Measurements from ENCODE around the gene CFAP100.

CFAP100 gene

DNA sequence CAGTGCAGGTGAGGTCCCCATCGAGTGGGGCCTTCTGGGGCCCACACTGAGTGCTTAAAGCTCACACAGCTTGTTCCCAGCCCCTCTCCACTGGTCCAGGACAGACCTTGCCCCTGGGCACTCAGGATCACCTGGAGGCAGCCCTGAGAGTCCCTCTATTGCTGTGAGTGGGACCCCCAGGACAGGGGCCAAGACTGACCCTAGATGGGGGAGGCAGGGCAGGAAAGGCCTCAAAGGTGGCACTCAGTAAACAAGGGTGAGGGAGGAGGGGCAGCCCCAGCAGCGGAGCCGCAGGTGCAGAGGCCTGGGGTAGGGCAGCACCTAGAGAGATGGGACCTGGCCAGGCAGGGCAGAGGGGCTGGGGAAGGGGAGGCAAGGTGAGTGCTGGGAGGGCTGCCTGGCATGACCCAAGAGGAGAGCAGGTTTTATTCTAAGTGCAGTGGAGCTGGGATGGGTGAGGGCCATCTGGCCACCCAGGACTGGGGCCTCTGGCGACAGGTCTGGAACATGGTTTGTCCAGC lies 27.9 kb downstream of the CFAP100 start:
- no peak for DNase-seq (ENCODE audit: low read depth)

DNA sequence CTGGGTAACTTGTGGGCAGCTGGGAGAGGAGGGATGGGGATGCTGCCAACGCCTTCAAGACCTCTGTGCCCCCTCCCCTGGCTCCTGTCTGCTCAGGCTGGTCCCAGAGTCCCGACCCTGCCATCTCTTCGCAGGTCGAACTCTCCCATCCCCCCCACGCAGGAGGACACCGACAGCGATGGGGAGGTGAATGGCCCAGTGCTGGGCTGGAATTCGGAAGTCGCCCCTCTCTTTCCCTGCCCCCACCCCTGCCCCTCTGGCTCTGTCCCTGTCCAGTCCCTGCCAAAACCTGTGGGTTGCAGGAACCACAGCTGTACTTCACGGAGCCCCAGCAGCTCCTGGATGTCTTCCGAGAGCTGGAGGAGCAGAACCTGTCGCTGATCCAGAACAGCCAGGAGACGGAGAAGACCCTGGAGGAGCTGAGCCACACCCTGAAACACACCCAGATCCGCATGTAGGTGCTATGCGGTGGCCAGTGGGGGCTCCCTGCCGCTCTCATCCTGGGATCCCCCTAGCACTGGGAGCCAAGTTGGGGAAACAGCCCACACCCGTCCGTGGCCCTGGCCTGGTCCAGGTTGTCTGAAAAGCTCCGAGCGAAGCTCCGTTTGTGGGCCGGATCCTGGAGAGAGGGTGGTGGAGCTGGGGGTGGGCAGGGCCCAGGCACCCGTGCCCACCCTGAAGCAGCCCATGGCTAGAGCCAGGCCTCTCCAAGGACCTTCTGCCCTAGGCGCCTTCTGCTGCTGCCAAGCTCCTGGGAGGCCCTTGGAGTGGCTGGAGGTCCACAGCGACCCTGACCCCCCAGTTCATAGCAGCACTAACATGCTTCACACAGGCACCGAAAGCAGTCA lies 28.7 kb downstream of the CFAP100 start:
- no peak for DNase-seq (ENCODE audit: low read depth)

DNA sequence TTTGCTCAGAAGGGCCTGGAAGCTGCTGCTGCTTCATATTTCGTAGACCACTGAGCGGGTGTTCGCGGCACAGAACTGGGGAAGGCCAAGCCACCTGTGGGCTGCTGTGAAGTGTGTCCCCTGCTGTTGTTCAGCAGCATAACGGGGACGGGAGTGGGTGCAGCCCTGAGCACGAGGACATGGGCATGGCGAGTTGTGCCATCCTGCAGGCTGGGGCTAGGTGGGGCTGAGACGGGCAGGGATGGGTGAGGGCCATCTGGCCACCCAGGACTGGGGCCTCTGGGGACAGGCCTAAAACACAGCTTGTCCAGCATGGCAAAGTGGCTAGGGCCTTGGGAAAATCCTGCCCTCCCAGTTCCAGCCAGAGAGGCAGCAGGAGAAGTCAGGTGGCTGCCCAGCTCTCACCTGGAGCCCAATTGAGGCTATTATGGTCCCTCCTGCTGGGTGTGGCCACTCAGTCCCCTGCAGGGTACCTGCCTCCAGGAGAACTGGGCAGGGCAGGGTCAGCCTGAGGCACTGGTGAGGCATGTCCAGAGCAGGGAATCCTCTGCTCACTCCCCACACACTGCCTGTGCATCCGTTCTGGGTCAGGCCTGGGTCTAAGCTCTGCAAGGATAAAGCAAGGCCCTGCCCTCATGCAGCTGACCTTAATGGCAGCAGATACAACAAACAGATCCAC lies 29.5 kb downstream of the CFAP100 start:
- no peak for DNase-seq (ENCODE audit: low read depth)

DNA sequence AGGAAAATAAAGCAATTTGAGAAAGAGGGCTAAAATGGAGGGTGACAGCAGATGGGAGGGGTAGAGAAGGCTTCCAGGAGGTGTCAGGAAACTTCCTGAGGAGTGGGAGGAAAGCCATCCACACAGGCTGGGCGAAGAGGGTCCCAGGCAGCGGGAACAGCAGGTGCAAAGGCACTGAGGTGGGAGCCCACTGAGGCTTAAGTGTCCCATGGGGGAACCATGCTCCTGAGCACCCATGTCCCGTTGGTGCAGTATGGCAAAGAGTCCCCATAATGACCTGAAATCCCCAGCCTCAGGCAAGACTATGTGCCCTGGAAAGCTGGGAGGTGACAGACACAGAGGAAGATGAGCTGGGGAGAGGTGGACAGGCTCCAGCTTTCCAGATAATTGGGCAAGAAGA lies 30.0 kb downstream of the CFAP100 start:
- no peak for DNase-seq (ENCODE audit: low read depth)

DNA sequence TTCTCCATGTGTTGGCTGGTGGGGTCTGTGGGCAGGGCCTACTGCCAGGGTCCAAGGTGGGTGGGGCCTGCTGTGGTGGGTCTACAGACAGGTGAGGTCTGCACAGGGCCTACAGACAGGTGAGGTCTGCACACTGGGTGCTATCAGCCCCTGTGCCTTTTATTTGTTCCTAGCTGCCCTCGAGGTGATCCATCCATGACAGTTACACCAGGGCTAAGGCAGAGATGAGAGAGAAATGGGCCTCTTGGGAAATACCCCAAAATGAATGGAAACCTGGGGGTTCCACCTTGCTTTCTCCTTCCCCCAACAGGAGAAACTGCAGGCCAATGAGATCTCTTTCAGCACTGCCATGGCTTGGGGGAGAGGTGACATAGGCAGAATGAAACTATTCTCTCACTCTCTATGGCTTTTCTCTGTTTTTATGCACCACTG lies 36.4 kb downstream of the CFAP100 start:
- DNase-seq (ENCODE audit: low read depth): no peak

DNA sequence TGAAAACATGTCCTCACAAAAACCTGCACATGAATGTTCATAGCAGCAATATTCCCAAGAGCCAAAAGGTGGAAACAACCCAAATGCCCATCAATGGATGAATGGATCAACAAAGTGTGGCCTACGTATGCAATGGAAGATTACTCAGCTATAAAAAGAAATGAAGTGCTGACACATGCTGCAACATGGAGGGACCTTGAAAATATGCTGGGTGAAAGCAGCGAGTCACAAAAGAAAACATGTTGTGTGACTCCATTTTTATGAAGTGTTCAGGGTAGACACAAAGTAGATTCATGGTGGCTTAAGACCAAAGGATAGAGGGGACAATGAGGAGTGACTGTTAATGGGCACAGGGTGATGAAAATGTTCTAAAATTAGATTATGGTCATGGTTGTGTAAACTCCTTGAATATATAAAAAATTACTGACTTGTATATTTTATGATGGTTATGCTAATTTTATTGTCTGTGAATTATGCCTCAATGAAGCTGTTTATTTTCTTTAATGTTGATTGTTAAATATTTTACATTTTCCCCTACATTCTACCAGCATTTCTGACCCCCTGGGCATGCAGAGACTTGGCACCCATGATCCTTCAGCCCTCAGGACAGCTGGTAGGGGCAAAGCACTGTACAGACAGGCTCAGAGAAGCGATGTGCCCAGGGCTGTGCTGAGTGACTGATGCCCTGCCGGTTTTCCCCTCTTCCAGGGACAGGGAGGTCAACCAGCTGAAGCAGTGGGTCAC lies 37.8 kb downstream of the CFAP100 start:
- no peak for DNase-seq (ENCODE audit: low read depth)

DNA sequence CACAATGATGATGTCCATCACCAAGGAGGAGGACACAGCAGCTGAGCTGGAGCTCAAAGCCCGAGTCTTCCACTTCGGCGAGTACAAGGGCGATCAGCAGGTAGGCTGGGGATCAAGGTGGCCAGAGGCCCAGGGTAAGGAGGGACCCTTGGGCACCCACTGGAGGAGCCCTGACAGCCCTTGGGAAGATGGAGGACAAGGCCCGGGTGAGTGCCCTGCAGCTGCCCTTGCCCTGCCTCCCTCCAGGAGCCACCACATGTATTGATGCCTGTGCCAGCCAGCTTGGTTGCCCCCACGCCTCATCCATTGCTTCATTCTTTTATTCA lies 38.4 kb downstream of the CFAP100 start:
- DNase-seq (ENCODE audit: low read depth): no peak

DNA sequence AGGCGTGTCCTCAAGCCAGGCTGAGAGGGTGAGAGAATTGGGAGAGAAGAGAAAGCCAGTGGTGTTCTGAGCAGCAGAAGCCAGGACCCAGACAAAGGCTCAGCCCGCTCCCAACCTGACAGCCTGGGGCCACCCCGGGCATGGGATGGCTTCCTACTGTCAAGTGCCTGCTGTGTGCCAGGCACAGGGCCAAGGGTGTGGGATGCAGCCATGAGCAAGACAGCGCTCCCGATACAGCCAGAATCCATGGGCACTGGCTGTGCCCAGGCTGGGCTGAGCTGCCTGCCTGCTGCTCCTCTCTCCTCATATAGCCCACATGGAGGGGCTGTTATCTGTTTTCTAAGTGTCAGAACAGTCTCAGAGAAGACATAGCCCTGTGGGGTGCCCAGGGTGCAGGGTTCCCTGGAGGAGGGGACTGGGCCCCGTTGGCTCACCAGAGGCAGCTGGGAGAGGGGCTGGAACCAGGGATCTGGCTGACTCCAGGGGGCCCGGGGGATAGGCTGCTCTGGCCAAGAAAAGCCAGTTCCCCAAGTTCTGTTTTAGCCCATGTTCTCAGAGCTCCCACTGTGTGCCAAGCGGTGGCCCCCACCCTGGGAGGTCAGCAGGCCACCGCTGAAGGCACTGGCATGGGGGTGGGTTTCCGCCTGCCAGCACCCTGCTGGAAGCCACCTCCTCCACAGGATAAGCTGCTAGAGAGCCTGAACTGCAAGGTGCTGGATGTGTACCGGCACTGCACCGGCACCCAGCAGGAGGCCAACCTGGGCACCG lies 39.0 kb downstream of the CFAP100 start:
- no peak for DNase-seq (ENCODE audit: low read depth)

DNA sequence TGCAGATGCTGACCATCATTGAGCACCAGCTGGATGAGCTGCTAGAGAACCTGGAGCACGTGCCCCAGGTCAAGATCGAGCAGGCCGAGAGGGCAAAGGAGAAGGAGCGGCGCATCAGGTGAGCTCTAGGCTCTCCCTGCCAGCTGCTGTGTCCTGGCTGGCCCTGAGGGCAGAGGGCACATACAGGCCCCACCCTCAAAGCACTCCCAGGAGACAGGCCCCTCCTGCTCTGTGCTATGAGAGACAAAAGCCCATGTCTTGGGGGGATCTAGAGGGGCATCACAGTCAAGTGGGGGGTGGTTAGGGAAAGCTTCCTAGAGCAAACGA lies 39.5 kb downstream of the CFAP100 start:
- no peak for DNase-seq (ENCODE audit: low read depth)

DNA sequence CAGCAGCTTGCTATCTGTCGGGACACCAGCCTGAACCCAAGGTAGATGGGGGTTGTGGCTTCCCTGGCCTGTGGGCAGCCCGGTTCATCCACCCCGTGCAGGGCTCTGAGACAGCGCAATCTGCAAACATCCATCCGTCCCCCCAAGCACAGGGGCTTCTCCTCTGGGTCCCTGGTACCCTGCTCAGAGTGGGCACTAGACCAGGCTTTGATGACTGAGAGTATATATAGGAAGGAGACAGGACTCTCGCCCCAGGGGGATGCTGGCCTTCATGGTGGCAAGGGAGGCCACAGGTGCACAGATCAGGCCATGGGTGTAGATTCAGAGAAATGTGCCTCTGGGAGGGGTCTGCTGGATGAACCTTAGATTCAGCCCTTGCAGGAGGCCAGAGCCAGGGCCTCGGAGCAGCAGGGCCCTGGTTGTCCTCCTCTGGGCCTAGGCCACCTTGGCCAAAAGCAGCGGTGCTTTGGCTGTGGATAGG lies 40.3 kb downstream of the CFAP100 start:
- no peak for DNase-seq (ENCODE audit: low read depth)

DNA sequence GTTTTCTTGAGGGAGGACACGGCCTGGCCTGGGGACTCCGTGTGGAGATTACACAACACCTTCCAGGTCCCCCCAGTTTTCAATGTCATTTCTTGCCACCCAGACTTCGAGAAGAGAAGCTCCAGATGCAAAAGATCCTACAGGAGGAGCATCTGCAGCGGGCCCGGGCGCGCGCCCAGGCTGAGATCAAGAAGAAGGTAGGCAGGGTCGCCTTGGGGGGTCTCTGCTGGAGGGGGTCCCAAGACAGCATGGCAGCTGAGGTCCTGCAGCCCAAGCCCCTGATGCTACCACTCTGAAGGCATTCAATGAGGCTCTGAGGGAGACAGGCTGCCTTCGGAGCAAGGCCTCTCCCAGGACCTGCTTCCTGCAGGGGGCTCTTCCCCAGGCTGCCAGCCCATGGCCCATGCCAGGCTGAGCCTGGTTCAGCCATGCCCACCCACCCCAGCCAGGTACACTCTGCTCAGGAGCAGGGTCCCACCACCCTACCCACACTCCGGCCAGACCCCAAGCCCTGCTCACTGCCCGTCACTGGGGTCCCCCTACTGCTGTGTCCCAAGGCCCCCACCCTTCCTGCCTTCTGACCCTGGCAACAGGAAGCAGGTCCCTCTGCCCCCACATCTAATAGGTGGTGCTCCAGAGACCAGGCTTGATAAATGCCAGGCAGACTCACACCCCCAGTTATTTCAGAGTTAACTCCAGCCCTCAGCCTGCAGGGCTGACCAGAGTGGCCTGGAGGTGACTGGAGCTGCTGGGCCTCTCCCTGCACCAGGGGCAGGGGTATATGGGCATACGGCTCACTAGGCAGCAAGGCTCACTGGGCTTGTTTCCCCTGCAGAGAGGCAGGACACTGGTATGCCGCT lies 41.0 kb downstream of the CFAP100 start:
- DNase-seq (ENCODE audit: low read depth): no peak

DNA sequence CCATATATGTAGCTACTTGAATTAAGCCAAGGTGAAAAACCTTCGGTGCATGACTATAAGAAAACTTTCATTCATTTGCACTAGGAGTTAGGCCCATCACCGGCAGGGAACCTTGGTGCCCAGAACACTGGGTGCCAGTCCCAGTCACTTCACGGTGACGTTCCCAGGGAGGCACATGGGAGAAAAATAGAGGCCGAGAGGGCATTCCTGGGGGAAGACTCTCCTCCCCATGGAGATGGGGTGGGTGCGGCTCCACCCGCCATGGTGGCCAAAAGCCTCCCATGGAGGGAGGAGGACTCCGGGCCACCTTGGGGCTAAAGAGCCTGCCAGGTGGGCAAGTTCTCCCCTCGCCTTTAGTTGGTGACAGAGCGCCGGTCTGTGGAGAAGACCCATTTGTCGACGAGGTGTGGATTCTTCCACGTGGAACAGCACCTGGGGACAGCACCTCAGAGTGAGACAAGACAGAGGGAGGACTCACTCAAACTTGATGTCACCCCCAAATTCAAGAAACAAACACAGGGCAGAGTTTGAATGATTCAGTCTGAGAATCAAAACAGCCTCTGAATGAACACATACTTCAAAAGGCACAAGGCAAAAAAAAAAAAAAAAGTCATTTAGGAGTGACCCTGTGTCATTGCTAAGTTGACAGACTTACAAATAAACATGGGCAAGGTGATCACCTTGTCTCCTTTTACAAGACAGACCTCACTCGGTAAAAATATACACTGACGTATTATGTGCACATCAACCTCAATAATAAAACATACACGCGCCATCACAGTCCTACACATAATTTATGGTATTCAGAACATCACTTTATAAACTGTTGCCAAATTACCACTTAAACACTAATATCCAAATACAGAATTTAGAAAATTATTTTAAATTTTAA lies 42.4 kb downstream of the CFAP100 start:
- DNase-seq (ENCODE audit: low read depth): no peak

DNA sequence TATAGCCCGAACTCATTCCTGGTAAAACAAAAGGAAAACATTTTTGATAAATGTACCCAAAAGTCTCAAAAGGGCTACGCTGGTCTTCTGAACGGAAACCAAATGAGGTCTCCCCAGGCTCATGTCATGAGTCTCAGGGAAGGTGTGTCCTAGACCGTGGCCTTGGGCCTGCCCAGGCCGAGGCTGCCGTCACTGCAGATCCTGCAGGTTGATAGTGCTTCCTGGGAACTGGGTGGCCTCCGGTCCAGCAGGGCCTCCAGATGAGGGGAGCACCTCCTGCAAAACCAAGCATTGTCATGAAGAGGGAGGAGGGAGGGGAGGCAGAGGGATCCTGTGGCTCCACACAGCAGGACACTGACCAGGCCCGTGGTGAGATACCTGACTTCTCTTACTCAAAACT lies 43.5 kb downstream of the CFAP100 start:
- DNase-seq (ENCODE audit: low read depth): no peak

DNA sequence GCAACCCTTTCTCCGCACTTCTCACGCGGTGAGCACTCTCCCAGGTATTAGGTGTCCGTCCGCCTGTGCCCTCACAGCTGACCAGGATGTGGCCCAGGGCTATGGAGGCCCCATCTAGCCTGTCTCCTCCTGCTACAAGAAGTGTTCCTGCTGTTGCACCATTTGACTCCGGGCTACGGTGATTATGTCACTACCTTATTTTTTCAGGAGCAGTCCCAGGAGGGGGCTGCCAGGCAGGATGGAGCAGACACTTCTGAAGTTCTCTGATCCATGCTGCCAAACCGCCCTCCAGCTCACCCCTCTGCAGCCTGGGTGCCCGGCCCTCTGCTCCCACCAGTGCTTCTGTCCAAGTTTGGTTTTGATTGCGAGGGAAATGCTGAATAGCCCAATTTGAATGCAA lies 44.0 kb downstream of the CFAP100 start:
- DNase-seq (ENCODE audit: low read depth): no peak

DNA sequence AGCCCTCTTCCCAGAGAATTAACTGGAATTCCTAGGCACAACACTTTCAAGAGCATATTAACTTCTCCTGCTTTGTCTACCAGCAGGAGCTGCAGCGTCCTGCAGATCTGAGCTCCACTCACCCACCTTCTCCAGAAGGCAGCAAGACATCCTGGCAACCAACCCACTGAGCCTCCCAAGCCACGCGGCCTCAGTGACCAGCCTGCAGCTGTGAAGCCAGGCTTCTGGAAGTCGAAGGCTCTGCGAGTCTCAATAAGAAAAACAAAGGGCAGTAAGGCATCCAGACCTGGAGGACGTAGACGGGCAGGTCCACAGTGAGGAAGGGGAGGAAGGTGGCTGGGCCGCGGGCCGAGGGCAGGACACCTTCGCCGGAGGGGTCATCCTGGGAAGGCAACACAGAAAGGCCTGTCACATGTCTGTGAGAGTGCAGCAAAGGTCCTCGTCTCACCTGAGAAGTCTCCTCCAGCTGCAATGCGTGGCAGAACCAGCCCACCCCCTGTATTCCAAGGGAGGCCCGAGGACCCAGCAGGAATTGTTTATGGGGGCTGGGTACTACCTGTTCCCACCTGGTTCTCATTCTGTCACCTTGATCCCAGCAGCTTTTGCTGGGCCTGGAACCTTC lies 44.7 kb downstream of the CFAP100 start:
- DNase-seq (ENCODE audit: low read depth): no peak

DNA sequence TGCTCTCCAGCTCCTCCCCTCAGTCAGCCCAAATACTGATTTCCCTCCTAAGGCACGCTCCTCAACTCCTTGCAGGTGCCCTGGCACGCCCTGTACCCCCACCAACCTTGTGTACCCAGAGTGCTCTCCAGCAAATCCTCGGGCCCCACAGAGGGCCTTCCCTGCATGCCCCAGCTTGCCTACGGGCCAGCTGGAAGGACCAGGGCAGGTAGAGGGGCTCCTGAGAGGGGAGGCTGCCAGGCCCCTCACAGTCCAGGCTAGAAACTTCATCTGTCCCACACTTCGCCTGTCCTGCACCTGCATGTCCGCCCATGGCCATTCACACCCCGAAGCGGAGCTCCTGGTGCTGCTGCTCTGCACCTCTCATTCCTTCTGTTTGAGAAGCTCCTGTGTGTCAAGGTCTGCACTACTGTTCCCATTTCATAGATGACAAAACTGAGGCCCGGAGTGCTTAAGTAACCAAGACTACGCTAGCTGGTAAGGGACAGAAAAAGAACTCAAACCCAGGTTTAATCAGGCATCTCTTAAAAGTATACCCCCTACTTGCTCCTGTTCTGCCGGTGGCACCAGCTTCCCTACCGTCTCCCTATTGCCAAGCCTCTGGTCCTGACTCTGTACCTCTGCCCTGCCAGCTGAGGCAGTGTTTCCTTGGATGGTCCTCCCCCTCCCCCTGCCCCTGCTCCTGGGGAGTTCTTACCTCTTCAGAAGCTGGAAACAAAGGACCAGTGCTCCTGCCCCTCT lies 45.4 kb downstream of the CFAP100 start:
- DNase-seq (ENCODE audit: low read depth): no peak

DNA sequence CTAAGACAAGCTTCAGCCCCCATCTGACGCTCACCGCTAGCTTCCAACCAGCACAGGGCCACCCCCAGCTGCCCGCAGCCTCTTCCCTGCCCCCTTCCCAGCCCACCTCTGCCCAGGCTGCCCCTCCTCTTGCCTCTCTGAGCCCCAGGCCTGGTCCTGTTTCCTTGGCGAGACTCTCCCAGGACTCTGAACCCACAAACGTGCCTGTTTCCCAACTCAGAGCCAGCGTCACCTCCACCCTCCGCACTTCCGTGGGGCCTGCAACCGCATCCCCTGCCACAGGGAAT lies 45.9 kb downstream of the CFAP100 start:
- DNase-seq (ENCODE audit: low read depth): no peak

DNA sequence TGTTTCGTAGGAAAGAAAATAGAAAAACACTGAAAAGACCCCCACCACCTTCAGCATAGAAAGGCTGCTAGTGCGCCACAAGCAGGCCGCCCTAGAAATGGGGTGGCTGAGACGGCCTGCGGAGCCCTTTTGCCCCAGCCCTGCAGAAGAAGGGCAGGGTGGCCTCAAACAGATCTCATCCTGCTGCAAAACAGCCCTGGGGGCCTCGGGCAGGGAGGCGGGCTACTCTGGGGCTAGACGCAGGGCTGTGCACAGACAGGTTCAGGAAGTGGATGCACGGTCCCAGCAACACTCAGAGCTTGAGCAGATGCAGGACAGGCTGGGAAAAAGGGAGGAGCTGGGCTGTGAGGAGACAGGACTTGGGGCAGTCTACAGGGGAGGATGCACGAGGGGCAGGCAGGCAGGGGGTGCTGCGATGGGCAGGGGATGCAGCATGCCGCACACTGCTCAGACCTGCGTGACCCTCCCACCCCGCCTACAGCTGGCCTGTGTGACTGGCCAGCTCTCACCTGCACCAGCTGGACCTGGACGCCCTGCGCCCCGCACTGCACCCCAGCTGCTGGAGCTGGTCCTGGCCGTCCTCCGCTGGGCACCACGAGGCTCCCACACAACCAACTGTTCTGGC lies 46.7 kb downstream of the CFAP100 start:
- no peak for DNase-seq (ENCODE audit: low read depth)

All from non-pigmented ciliary epithelial cell (primary cell).